ENCODE results near the gene NCKAP5. TPM values are rescaled to one million over a fixed set of nuclear protein-coding genes. Genes with fewer than 3 reads are reported as not detected.

Gene NCKAP5
- total and polyA plus RNA-seq, 9 of the 15 experiments (the other 6 are each of a cell fraction or from before 2014, with no cell fraction given), result not detected

DNA sequence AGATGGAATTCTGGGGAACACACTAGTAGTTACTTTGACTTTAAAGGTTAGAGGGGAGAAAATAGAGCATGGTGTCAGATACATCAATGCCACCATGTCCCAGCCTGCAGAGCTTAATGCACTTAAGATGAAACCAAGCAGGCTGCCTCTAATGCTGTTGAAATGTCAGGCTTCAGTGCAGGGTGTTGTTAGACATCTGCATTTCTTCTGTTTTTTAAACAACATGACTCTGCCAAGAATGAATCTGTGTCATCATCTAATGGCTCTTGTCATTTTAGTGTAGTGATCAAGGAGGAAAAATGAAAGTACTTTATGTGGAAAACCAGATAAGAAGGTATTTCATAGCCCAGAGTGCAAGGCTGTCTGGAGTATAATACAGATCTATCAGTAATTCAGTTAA is 928.1 kb downstream of the NCKAP5 start:
- no peaks in the 10 kb centered on the region for H3K9me1 ChIP-seq (ENCODE audit: control insufficient read depth, insufficient read depth, low read length)
- no peaks in the 10 kb centered on the region for H3K36me3 ChIP-seq (ENCODE audit: control insufficient read depth, insufficient read depth, low read length)
- POLR2A ChIA-PET, result no interaction called here
- DNase-seq (ENCODE audit: extremely low read depth in 1 of 4, low spot score in 3 of 4) (no peak), FAIRE-seq (no peak), ATAC-seq (no peak)
- H3K27me3 ChIP-seq (ENCODE audit: control insufficient read depth in 2 of 2, insufficient read depth in 2 of 2, low read length in 2 of 2), result peaks cover 0 to 3% of the 10 kb centered on the region in 2 experiments; a peak in 2 of 5 replicates
- H3K27ac ChIP-seq (ENCODE audit: extremely low read depth, low read depth, low read length), result no peak overlapping the region
- H3K9me3 ChIP-seq (replicated peaks; ENCODE audit: control insufficient read depth, insufficient read depth, low read depth, low read length), result no peaks in the 10 kb centered on the region
- no peaks in the 10 kb centered on the region for H3K79me2 ChIP-seq (ENCODE audit: control insufficient read depth, insufficient read depth, low read length)
- no peaks in the 10 kb centered on the region for H4K20me1 ChIP-seq (replicated peaks; ENCODE audit: control insufficient read depth, insufficient read depth, low read length)
- BruUV-seq (replicated peaks), result no TSS peak
- H2AFZ ChIP-seq (ENCODE audit: low read depth, low read length), result no peak overlapping the region
- CTCF ChIA-PET (ENCODE audit: low intra/inter-chr PET ratio), result no interaction called here
- no peak overlapping the region for H3K9ac ChIP-seq (ENCODE audit: insufficient read depth in 1 of 2, low read depth in 2 of 2, low read length in 2 of 2)
- H3K4me3 ChIP-seq, result no peak overlapping the region
- intact Hi-C loops (cut with micrococcal nuclease) (no loop called here), in situ Hi-C loops (cut with MboI) (no loop called here)
- no peak overlapping the region for H3K4me2 ChIP-seq (ENCODE audit: insufficient read depth, low read length)
- peaks cover 0 to 1% of the 10 kb centered on the region in 2 experiments; a peak in 1 of 5 replicates for H3K4me1 ChIP-seq (replicated peaks in 1 of 2; ENCODE audit: control insufficient read depth in 2 of 2, insufficient read depth in 2 of 2, low read length in 2 of 2)
- TF ChIP-seq LARP7 (IDR thresholded peaks at IDR 0.05) (no peak), ZNF830 (CRISPR knock-in tag; IDR thresholded peaks at IDR 0.05) (no peak), ZNF699 (CRISPR knock-in tag; IDR thresholded peaks at IDR 0.05; ENCODE audit: insufficient replicate concordance) (no peak), HIVEP1 (CRISPR knock-in tag; IDR thresholded peaks at IDR 0.05) (no peak), NR2C1 (IDR thresholded peaks at IDR 0.05) (no peak), NR2C1 (tag; IDR thresholded peaks at IDR 0.05) (no peak), CEBPG (CRISPR knock-in tag; IDR thresholded peaks at IDR 0.05) (no peak), CEBPG (tag; conservative IDR thresholded peaks at IDR 0.05 in 1 of 2, IDR thresholded peaks at IDR 0.05 in 1 of 2) (no peak), BACH1 (tag; IDR thresholded peaks at IDR 0.05) (no peak), ADNP (tag; IDR thresholded peaks at IDR 0.05) (no peak), TEAD4 (IDR thresholded peaks at IDR 0.05; ENCODE audit: low read length) (no peak), TEAD4 (CRISPR knock-in tag; IDR thresholded peaks at IDR 0.05; ENCODE audit: borderline replicate concordance) (no peak), PCBP2 (IDR thresholded peaks at IDR 0.05; ENCODE audit: low read depth, low read length, poor library complexity, severe bottlenecking) (no peak), LEF1 (IDR thresholded peaks at IDR 0.05) (no peak), BCOR (IDR thresholded peaks at IDR 0.05) (no peak), TFAM (CRISPR knock-in tag; conservative IDR thresholded peaks at IDR 0.05) (no peak), ELF2 (CRISPR knock-in tag; IDR thresholded peaks at IDR 0.05) (no peak), NFIC (IDR thresholded peaks at IDR 0.05) (no peak)
- TF ChIP-seq, protein P1, sequence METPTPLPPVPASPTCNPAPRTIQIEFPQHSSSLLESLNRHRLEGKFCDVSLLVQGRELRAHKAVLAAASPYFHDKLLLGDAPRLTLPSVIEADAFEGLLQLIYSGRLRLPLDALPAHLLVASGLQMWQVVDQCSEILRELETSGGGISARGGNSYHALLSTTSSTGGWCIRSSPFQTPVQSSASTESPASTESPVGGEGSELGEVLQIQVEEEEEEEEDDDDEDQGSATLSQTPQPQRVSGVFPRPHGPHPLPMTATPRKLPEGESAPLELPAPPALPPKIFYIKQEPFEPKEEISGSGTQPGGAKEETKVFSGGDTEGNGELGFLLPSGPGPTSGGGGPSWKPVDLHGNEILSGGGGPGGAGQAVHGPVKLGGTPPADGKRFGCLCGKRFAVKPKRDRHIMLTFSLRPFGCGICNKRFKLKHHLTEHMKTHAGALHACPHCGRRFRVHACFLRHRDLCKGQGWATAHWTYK (CRISPR knock-in tag; IDR thresholded peaks at IDR 0.05), result no peak
- TF ChIP-seq, protein P2, sequence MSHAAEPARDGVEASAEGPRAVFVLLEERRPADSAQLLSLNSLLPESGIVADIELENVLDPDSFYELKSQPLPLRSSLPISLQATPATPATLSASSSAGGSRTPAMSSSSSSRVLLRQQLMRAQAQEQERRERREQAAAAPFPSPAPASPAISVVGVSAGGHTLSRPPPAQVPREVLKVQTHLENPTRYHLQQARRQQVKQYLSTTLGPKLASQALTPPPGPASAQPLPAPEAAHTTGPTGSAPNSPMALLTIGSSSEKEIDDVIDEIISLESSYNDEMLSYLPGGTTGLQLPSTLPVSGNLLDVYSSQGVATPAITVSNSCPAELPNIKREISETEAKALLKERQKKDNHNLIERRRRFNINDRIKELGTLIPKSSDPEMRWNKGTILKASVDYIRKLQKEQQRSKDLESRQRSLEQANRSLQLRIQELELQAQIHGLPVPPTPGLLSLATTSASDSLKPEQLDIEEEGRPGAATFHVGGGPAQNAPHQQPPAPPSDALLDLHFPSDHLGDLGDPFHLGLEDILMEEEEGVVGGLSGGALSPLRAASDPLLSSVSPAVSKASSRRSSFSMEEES (CRISPR knock-in tag; IDR thresholded peaks at IDR 0.05), result no peak
- TF ChIP-seq, protein P3, sequence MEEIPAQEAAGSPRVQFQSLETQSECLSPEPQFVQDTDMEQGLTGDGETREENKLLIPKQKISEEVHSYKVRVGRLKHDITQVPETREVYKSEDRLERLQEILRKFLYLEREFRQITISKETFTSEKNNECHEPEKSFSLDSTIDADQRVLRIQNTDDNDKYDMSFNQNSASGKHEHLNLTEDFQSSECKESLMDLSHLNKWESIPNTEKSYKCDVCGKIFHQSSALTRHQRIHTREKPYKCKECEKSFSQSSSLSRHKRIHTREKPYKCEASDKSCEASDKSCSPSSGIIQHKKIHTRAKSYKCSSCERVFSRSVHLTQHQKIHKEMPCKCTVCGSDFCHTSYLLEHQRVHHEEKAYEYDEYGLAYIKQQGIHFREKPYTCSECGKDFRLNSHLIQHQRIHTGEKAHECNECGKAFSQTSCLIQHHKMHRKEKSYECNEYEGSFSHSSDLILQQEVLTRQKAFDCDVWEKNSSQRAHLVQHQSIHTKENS (CRISPR knock-in tag; IDR thresholded peaks at IDR 0.05), result no peak
- TF ChIP-seq, protein P4, sequence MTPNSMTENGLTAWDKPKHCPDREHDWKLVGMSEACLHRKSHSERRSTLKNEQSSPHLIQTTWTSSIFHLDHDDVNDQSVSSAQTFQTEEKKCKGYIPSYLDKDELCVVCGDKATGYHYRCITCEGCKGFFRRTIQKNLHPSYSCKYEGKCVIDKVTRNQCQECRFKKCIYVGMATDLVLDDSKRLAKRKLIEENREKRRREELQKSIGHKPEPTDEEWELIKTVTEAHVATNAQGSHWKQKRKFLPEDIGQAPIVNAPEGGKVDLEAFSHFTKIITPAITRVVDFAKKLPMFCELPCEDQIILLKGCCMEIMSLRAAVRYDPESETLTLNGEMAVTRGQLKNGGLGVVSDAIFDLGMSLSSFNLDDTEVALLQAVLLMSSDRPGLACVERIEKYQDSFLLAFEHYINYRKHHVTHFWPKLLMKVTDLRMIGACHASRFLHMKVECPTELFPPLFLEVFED (CRISPR knock-in tag; conservative IDR thresholded peaks at IDR 0.05), result no peak

All from K562 (cell line).